Mucosa of descending colon (tissue), 3 donors: ENCODE measurements around the gene L2HGDH. TPM values are rescaled to one million over a fixed set of nuclear protein-coding genes. Genes with fewer than 3 reads are reported as not detected.

Experiments
- ATAC-seq: fragments of 200-7000 bp; cut with Tn5 transposase; one replicate; pipeline ENCODE4 v1.9.1; 2020; ENCODE audit warnings: mild to moderate bottlenecking, moderate library complexity
- DNase-seq, 3 donors: peaks; one replicate each; pipeline ENCODE4 v3.0.0-alpha.2; 2020
- H3K36me3 ChIP-seq: fragments of 200-600 bp; one replicate; pipeline ENCODE4 v1.8.0; 2021; ENCODE audit warnings: low read depth, mild to moderate bottlenecking
- H3K4me1 ChIP-seq: fragments of 200-600 bp; one replicate; pipeline ENCODE4 v1.8.0; 2021; ENCODE audit warnings: low read depth, mild to moderate bottlenecking
- H3K4me3 ChIP-seq: fragments of 200-600 bp; one replicate; pipeline ENCODE4 v1.8.0; 2021; ENCODE audit warnings: mild to moderate bottlenecking
- H3K9me3 ChIP-seq: fragments of 200-600 bp; one replicate; pipeline ENCODE4 v1.8.0; 2021; ENCODE audit warnings: mild to moderate bottlenecking
- CTCF ChIP-seq: fragments of 200-600 bp; IDR thresholded peaks from one replicate; pipeline ENCODE4 v1.8.0; 2022; ENCODE audit warnings: antibody characterized with exemption, mild to moderate bottlenecking
- intact Hi-C, 2 donors: fragments of 100-400 bp; cut with DNase I in 1 of 2; cut with micrococcal nuclease in 1 of 2; formaldehyde crosslinking; loops; one replicate each; pipeline versions ENCODE4 v1.11.0 to v1.11.1; 2022; cut with DNase I, micrococcal nuclease
- total RNA-seq, 3 donors: library from RNA; stranded (reverse); fragmentation: NEBNext Ultra II Directional in 2 of 3; extraction: Animal tissue kit (Norgen Biotek cat#: 25700) in 2 of 3; gene quantifications; one replicate each; pipeline versions ENCODE4 v1.2.1 to v1.2.4, GENCODE V29; 2021 to 2023
- donor health status: DM: no; HTN: no; CAD: no; lungs with moderate emphysema.
- donor health status: DM: no; HTN: no; CAD: no.
- donor health status: DM: no; HTN: yes; CAD: no.

L2HGDH gene
- total RNA-seq, 3 donors from 2014 or later = 7.2 to 11.2 (median 9.8) TPM

- Histone ChIP-seq H3K36me3 (no peaks in the 10 kb centered on the region), H3K9me3 (no peaks in the 10 kb centered on the region), H3K4me1 (no peaks in the 10 kb centered on the region), H3K4me3 (no peak overlapping the region)
- DNase-seq (no peak), ATAC-seq (no peak)
- TF ChIP-seq CTCF = no peak
- intact Hi-C loops = no loop called here
These were observed 38.9 kb upstream of the L2HGDH start for GRCh38 chr14:50350975-50351374.

GRCh38 chr14:50348933-50349332 lies 36.9 kb upstream of the L2HGDH start:
- Histone ChIP-seq H3K36me3 (no peaks in the 10 kb centered on the region), H3K4me1 (no peaks in the 10 kb centered on the region), H3K4me3 (no peak overlapping the region), H3K9me3 (no peaks in the 10 kb centered on the region)
- intact Hi-C loops = loop anchor here in 1 of 2 donors (10.0 kb wide), 1 partner anchor 56 kb away; no protein-coding TSS in a partner anchor
- DNase-seq = no peak
- ATAC-seq = no peak
- TF ChIP-seq CTCF = no peak

- ATAC-seq (no peak), DNase-seq (no peak)
- no peak for TF ChIP-seq CTCF
- Histone ChIP-seq H3K4me1 (peaks cover 4% of the 10 kb centered on the region), H3K9me3 (no peaks in the 10 kb centered on the region), H3K36me3 (no peaks in the 10 kb centered on the region), H3K4me3 (no peak overlapping the region)
- intact Hi-C loops = loop anchor here in 1 of 2 donors (10.0 kb wide), 1 partner anchor 57 kb away; no protein-coding TSS in a partner anchor
These were observed 35.5 kb upstream of the L2HGDH start for GRCh38 chr14:50347521-50347920.

GRCh38 chr14:50345846-50346422 lies 33.9 kb upstream of the L2HGDH start:
- peaks cover 7% of the 10 kb centered on the region for H3K4me1 ChIP-seq
- ATAC-seq = no peak
- intact Hi-C loops = loop anchor here in 1 of 2 donors (10.0 kb wide), 1 partner anchor 59 kb away; no protein-coding TSS in a partner anchor
- H3K4me3 ChIP-seq = no peak overlapping the region
- no peak for TF ChIP-seq CTCF
- DNase-seq = no peak
- no peaks in the 10 kb centered on the region for H3K9me3 ChIP-seq
- no peaks in the 10 kb centered on the region for H3K36me3 ChIP-seq

- Histone ChIP-seq H3K4me3 (no peak overlapping the region), H3K4me1 (peaks cover 7% of the 10 kb centered on the region), H3K9me3 (no peaks in the 10 kb centered on the region), H3K36me3 (no peaks in the 10 kb centered on the region)
- ATAC-seq = no peak
- no peak for TF ChIP-seq CTCF
- DNase-seq = no peak
- intact Hi-C loops = loop anchor here in 1 of 2 donors (10.0 kb wide), 1 partner anchor 60 kb away; no protein-coding TSS in a partner anchor
These were observed 33.0 kb upstream of the L2HGDH start for GRCh38 chr14:50344876-50345563.
